ENCODE results near the gene SLC12A9.
"Not testable (repeated sequence)": the region's sequence is repeated elsewhere in the genome, so short reads cannot be mapped to it uniquely, and the experiment has no call there.

The SLC12A9 gene

GRCh38 chr7:100825751-100826513 lies 26.6 kb upstream of the SLC12A9 start:
- FAIRE-seq: no peak

GRCh38 chr7:100826514-100827329 lies 25.8 kb upstream of the SLC12A9 start:
- FAIRE-seq: no peak

GRCh38 chr7:100827330-100828226 lies 24.9 kb upstream of the SLC12A9 start, which contains the start of gene EPHB4:
Gene EPHB4 (minus strand): TSS chr7:100827523. CDS start chr7:100827030, 493 bp downstream.
- no peak for FAIRE-seq

- FAIRE-seq: no peak
These were observed 23.3 kb upstream of the SLC12A9 start for GRCh38 chr7:100829150-100829716.

GRCh38 chr7:100830396-100830795 lies 22.1 kb upstream of the SLC12A9 start:
- FAIRE-seq: no peak

GRCh38 chr7:100832281-100832633 lies 20.3 kb upstream of the SLC12A9 start:
- no peak for FAIRE-seq

GRCh38 chr7:100835903-100836811 lies 16.4 kb upstream of the SLC12A9 start:
- no peak for FAIRE-seq

GRCh38 chr7:100836812-100837098 lies 15.8 kb upstream of the SLC12A9 start:
- FAIRE-seq: no peak

GRCh38 chr7:100837099-100837836 lies 15.2 kb upstream of the SLC12A9 start:
- no peak for FAIRE-seq

GRCh38 chr7:100839361-100839760 lies 13.2 kb upstream of the SLC12A9 start:
- FAIRE-seq: no peak

- no peak for FAIRE-seq
These were observed 11.9 kb upstream of the SLC12A9 start for GRCh38 chr7:100840470-100841100.

- FAIRE-seq: no peak
These were observed 5.2 kb upstream of the SLC12A9 start for GRCh38 chr7:100847360-100847759.

GRCh38 chr7:100854146-100854895 lies 1.8 kb downstream of the SLC12A9 start:
- FAIRE-seq: no peak

- FAIRE-seq: not testable (repeated sequence)
These were observed 2.4 kb downstream of the SLC12A9 start for GRCh38 chr7:100854899-100855298.

GRCh38 chr7:100855515-100855914 lies 3.0 kb downstream of the SLC12A9 start:
- FAIRE-seq: no peak

GRCh38 chr7:100856871-100857282 lies 4.4 kb downstream of the SLC12A9 start:
- FAIRE-seq: no peak

- FAIRE-seq: no peak
These were observed 7.3 kb downstream of the SLC12A9 start for GRCh38 chr7:100859856-100860255.

- no peak for FAIRE-seq
These were observed 8.4 kb downstream of the SLC12A9 start for GRCh38 chr7:100860702-100861615.

- FAIRE-seq: no peak
These were observed 9.1 kb downstream of the SLC12A9 start for GRCh38 chr7:100861616-100861985.
